PC-9 (cell line): Measurements from ENCODE around the gene TAOK1. TPM values are rescaled to one million over a fixed set of nuclear protein-coding genes. Genes with fewer than 3 reads are reported as not detected.

Experiments used
- BruUV-seq: library from RNA; stranded (reverse); fragments of 400-500 nt; replicated peaks from 2 replicates; lab custom pipeline; 2021; lab: Mats Ljungman, UMichigan
- CTCF ChIA-PET: fragments of 300-600 bp; sonication (Branson Sonifier 250); formaldehyde crosslinking; loops from one replicate; lab custom pipeline; 2022; ENCODE audit warnings: antibody characterized with exemption; lab: Charles Lee
- POLR2A ChIA-PET: fragments of 300-600 bp; sonication (Branson Sonifier 250); formaldehyde crosslinking; loops from one replicate; lab custom pipeline; 2022; ENCODE audit warnings: antibody characterized with exemption; ENCODE audit not compliant: unreplicated experiment; lab: Charles Lee
- DNase-seq, 2 experiments: peaks; one replicate each; pipeline versions ENCODE4 v3.0.0 to v3.0.0-alpha.2; 2015 to 2022; ENCODE audit warnings: mixed read lengths in 1 of 2
- H2AFZ ChIP-seq: fragments of 200-600 bp; sonication (generic); 2 replicates; pipeline ENCODE4 v1.8.1; 2017; ENCODE audit warnings: antibody characterized with exemption
- H3F3A ChIP-seq: fragments of 200-600 bp; sonication (generic); 2 replicates; pipeline ENCODE4 v1.8.1; 2017; ENCODE audit warnings: antibody characterized with exemption, mild to moderate bottlenecking, low read depth; ENCODE audit not compliant: insufficient read depth
- H3K27ac ChIP-seq: fragments of 200-600 bp; sonication (generic); 2 replicates; pipeline ENCODE4 v1.6.1; 2016; ENCODE audit warnings: mixed run types
- H3K27me3 ChIP-seq: fragments of 200-600 bp; sonication (generic); 2 replicates; pipeline ENCODE4 v1.6.1; 2016; ENCODE audit warnings: low read depth, mixed run types; ENCODE audit not compliant: insufficient read depth
- H3K36me3 ChIP-seq: fragments of 200-600 bp; sonication (generic); 2 replicates; pipeline ENCODE4 v1.6.1; 2016; ENCODE audit warnings: low read depth, mixed run types
- H3K4me1 ChIP-seq: fragments of 200-600 bp; sonication (generic); replicated peaks from 2 replicates; pipeline ENCODE4 v1.6.1; 2016; ENCODE audit warnings: mixed run types; ENCODE audit not compliant: insufficient read depth
- H3K4me2 ChIP-seq: fragments of 200-600 bp; sonication (generic); 2 replicates; pipeline ENCODE4 v1.6.1; 2017; ENCODE audit warnings: mixed run types
- H3K4me3 ChIP-seq: fragments of 200-600 bp; sonication (generic); 2 replicates; pipeline ENCODE4 v1.6.1; 2016; ENCODE audit warnings: mixed run types
- H3K79me2 ChIP-seq: fragments of 200-600 bp; sonication (generic); 2 replicates; pipeline ENCODE4 v1.6.1; 2017; ENCODE audit warnings: low read depth, mixed run types
- H3K9me2 ChIP-seq: fragments of 200-600 bp; sonication (generic); 2 replicates; pipeline ENCODE4 v1.8.1; 2017; ENCODE audit warnings: mild to moderate bottlenecking; ENCODE audit not compliant: insufficient read depth
- H3K9me3 ChIP-seq: fragments of 200-600 bp; sonication (generic); 2 replicates; pipeline ENCODE4 v1.8.1; 2016; ENCODE audit warnings: low read depth; ENCODE audit not compliant: insufficient read depth
- H4K20me1 ChIP-seq: fragments of 200-600 bp; sonication (generic); 2 replicates; pipeline ENCODE4 v1.8.1; 2017; ENCODE audit not compliant: insufficient read depth
- CTCF ChIP-seq: fragments of 200-600 bp; sonication (generic); conservative IDR thresholded peaks from 2 replicates; pipeline ENCODE4 v1.6.1; 2017; ENCODE audit warnings: mixed run types, antibody characterized with exemption, mild to moderate bottlenecking, moderate library complexity
- EZH2 ChIP-seq: fragments of 200-600 bp; sonication (generic); IDR thresholded peaks from 2 replicates; pipeline ENCODE4 v1.8.0; 2017; ENCODE audit warnings: antibody characterized with exemption, low read depth
- intact Hi-C: fragments of 100-400 bp; cut with micrococcal nuclease; formaldehyde crosslinking; loops from one replicate; pipeline ENCODE4 v1.10.0; 2022; ENCODE audit not compliant: unreplicated experiment
- total RNA-seq: library from RNA; stranded (reverse); gene quantifications from 2 replicates; pipeline ENCODE4 v1.2.3, GENCODE V29; 2021

The TAOK1 gene
- total RNA-seq, 1 experiment from 2014 or later: 51.1 TPM

GRCh38 chr17:29420128-29420527 is 30.0 kb downstream of the TAOK1 start:
- intact Hi-C loops: no loop called here
- ChIA-PET CTCF (no interaction called here), POLR2A (no interaction called here)
- H3K4me1 ChIP-seq: no peaks in the 10 kb centered on the region
- H3F3A ChIP-seq: no peaks in the 10 kb centered on the region
- peaks cover 9% of the 10 kb centered on the region; the same call in 1 of the 2 replicates for H4K20me1 ChIP-seq
- H3K4me3 ChIP-seq: no peak overlapping the region
- no peak overlapping the region for H2AFZ ChIP-seq
- TF ChIP-seq EZH2: no peak
- TF ChIP-seq CTCF: no peak
- no peaks in the 10 kb centered on the region for H3K9me3 ChIP-seq
- no peaks in the 10 kb centered on the region; the same call in 1 of the 2 replicates for H3K36me3 ChIP-seq
- no peaks in the 10 kb centered on the region for H3K27me3 ChIP-seq
- no peak overlapping the region for H3K4me2 ChIP-seq
- no peak overlapping the region for H3K27ac ChIP-seq
- BruUV-seq: no TSS peak
- no peak for DNase-seq
- H3K79me2 ChIP-seq: peaks cover 80% of the 10 kb centered on the region
- no peaks in the 10 kb centered on the region for H3K9me2 ChIP-seq

- Histone ChIP-seq H3K4me1 (no peaks in the 10 kb centered on the region), H3F3A (peaks cover 5% of the 10 kb centered on the region; the same call in 1 of the 2 replicates), H3K9me2 (no peaks in the 10 kb centered on the region; the same call in 1 of the 2 replicates), H2AFZ (no peak overlapping the region), H3K9me3 (no peaks in the 10 kb centered on the region), H3K36me3 (no peaks in the 10 kb centered on the region), H3K4me3 (no peak overlapping the region), H3K27ac (no peak overlapping the region), H3K4me2 (no peak overlapping the region), H4K20me1 (peaks cover 3% of the 10 kb centered on the region), H3K79me2 (peaks cover 63% of the 10 kb centered on the region), H3K27me3 (no peaks in the 10 kb centered on the region)
- BruUV-seq: no TSS peak
- TF ChIP-seq EZH2 (no peak), CTCF (no peak)
- ChIA-PET POLR2A (no interaction called here), CTCF (no interaction called here)
- intact Hi-C loops: no loop called here
- no peak for DNase-seq
These were observed 40.1 kb downstream of the TAOK1 start for GRCh38 chr17:29430275-29430674.

- H3K4me1 ChIP-seq: no peaks in the 10 kb centered on the region
- ChIA-PET CTCF (no interaction called here), POLR2A (no interaction called here)
- no peaks in the 10 kb centered on the region for H3K36me3 ChIP-seq
- H3K79me2 ChIP-seq: peaks cover 45% of the 10 kb centered on the region
- BruUV-seq: no TSS peak
- intact Hi-C loops: no loop called here
- no peak overlapping the region for H3K4me3 ChIP-seq
- no peak overlapping the region for H2AFZ ChIP-seq
- H3K27me3 ChIP-seq: no peaks in the 10 kb centered on the region
- H3K27ac ChIP-seq: no peak overlapping the region
- H3K4me2 ChIP-seq: no peak overlapping the region
- H3F3A ChIP-seq: no peaks in the 10 kb centered on the region; the same call in 1 of the 2 replicates
- TF ChIP-seq CTCF (no peak), EZH2 (no peak)
- no peaks in the 10 kb centered on the region; the same call in 1 of the 2 replicates for H3K9me2 ChIP-seq
- DNase-seq: no peak
- H3K9me3 ChIP-seq: no peaks in the 10 kb centered on the region
- no peaks in the 10 kb centered on the region; the same call in none of the 2 replicates for H4K20me1 ChIP-seq
These were observed 43.4 kb downstream of the TAOK1 start for GRCh38 chr17:29433541-29433940.
